ENCODE results near the gene LCLAT1.

Gene LCLAT1

DNA sequence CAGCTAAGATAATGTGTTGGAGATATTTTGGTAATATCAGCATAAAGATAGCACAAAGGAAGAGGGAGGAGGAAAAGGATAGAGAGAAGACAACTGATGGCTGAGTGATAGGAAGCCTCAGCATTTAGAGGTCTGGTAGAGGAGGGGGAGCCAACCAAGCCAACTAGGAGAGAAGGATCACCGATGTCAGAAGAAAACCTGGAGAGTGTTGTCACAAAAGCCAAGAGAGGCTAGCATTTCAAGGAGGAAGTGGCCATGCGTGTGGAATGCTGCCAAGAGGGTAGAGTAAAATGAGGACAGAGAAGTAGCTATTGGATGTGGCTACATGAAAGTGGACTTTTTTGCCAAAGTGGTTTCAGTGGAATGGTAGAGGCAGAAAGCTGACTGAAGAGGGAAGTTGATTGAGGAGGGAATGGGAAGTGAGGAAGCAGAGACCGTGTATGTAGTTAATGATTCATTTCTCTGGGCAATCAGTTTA, 34.3 kb downstream of the LCLAT1 start:
- H3K27ac ChIP-seq = no peak overlapping the region
- CTCF ChIA-PET = interaction anchor here (0.6 kb wide), 1 partner anchor 277 kb away, joined by 4 read pairs; no protein-coding TSS in a partner anchor
- DNase-seq (ENCODE audit: low spot score) = no peak
- TF ChIP-seq, protein P1, sequence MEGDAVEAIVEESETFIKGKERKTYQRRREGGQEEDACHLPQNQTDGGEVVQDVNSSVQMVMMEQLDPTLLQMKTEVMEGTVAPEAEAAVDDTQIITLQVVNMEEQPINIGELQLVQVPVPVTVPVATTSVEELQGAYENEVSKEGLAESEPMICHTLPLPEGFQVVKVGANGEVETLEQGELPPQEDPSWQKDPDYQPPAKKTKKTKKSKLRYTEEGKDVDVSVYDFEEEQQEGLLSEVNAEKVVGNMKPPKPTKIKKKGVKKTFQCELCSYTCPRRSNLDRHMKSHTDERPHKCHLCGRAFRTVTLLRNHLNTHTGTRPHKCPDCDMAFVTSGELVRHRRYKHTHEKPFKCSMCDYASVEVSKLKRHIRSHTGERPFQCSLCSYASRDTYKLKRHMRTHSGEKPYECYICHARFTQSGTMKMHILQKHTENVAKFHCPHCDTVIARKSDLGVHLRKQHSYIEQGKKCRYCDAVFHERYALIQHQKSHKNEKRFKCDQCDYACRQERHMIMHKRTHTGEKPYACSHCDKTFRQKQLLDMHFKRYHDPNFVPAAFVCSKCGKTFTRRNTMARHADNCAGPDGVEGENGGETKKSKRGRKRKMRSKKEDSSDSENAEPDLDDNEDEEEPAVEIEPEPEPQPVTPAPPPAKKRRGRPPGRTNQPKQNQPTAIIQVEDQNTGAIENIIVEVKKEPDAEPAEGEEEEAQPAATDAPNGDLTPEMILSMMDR (conservative IDR thresholded peaks at IDR 0.05; ENCODE audit: low read depth) = no peak
- POLR2A ChIA-PET (ENCODE audit: low non-redundant PET) = no interaction called here

DNA sequence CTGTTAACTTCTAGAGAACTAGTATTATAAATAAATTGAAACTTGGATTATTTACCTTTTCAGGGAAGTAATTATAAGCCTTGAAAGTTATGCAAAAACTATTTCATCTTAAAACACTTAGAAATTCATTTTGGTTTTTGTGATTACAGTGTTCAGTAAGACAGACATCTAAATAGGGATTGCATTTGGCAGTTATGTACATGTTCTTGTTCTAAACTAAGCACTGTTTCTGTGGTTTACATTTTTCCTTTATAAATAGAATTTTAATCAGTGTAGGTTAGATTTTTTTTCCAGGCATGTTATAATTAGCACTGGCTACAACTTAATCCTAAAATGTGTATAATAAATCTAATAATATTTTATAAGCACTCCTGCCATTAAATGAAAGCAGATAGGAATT, 35.0 kb downstream of the LCLAT1 start:
- TF ChIP-seq, protein P1 (conservative IDR thresholded peaks at IDR 0.05; ENCODE audit: low read depth) = no peak
- ChIA-PET CTCF (no interaction called here), POLR2A (ENCODE audit: low non-redundant PET) (no interaction called here)
- no peak overlapping the region for H3K27ac ChIP-seq
- no peak for DNase-seq (ENCODE audit: low spot score)

DNA sequence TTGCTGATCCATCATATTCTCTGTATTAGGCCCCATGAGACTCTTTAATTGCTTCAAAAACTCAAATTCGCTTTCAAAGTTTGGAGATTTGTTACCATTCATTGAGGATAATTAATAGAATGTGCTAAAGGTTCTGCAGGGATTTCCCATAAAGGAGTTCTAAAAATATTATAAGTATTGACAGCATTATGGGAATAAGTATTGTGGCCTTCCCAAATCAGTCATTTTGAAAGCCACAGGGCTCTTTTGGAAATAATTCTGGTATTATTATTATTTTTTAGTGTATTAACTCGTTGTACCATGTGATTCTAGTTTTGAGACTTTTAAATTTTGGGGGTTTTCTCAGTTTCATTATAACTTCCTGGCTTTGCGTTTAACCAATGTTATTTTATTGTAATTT, 37.1 kb downstream of the LCLAT1 start:
- TF ChIP-seq, protein P1 (conservative IDR thresholded peaks at IDR 0.05; ENCODE audit: low read depth) = no peak
- DNase-seq (ENCODE audit: low spot score) = no peak
- POLR2A ChIA-PET (ENCODE audit: low non-redundant PET) = no interaction called here
- no peak overlapping the region for H3K27ac ChIP-seq
- CTCF ChIA-PET = no interaction called here

DNA sequence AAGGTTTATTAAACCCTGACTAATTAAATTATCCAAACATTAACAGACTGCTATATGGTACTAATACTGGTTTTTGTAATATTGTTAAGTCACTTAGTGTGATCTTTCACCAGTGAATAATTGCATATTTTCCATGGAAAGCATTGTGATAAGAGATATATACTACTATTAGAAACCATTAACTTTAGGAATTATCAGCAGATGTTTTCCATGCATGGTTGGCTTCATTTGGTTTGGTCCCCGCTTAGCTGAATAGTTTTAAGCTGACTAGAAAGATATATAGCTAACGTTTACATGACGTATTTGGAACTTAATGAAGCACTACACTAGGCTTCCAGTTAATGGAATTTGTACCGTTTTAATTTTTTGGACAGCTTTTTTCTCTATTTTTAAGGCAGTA, 37.9 kb downstream of the LCLAT1 start:
- H3K27ac ChIP-seq = no peak overlapping the region
- TF ChIP-seq, protein P1 (conservative IDR thresholded peaks at IDR 0.05; ENCODE audit: low read depth) = no peak
- ChIA-PET POLR2A (ENCODE audit: low non-redundant PET) (no interaction called here), CTCF (interaction anchor here (0.5 kb wide), 1 partner anchor 67 kb away, joined by 3 read pairs; no protein-coding TSS in a partner anchor)
- no peak for DNase-seq (ENCODE audit: low spot score)

DNA sequence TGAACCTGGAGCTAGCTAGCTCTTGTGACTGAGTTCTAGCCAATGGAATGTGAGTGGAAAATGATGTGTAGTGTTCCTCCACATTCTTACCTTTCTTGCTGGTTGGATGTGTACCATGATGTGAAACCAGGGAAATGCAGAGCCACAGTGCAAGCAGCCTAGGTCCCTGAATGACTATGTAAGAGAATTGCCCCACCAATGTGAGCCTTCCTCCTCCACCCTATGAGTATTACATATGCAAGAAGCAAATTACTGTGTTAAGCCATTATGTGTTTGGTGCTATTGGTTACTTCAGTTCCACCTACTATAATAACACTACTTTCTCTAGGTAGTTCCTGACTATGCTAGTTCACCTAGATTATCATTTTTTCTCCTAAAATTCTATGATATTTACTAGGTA, 39.6 kb downstream of the LCLAT1 start:
- H3K27ac ChIP-seq = no peak overlapping the region
- POLR2A ChIA-PET (ENCODE audit: low non-redundant PET) = no interaction called here
- TF ChIP-seq, protein P1 (conservative IDR thresholded peaks at IDR 0.05; ENCODE audit: low read depth) = no peak
- no peak for DNase-seq (ENCODE audit: low spot score)
- CTCF ChIA-PET = no interaction called here

DNA sequence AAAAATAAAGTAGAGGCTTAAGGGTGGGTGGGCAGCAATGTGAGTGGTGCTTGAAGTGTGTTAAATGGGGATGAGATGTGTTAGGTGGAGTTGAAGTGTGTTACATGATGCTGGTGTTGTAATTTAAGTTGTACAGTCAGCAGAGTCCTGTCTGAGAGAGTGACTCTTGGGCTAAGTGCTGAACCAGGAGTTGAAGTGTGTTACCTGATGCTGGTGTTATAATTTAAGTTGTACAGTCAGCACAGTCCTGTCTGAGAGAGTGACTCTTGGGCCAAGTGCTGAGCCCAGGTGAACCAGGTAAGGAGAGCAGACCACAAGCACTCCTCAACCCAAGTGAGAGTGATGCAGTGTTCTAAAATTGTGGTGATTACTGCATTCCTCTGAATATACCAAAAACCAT, 40.6 kb downstream of the LCLAT1 start:
- H3K27ac ChIP-seq = no peak overlapping the region
- TF ChIP-seq, protein P1 (conservative IDR thresholded peaks at IDR 0.05; ENCODE audit: low read depth) = no peak
- CTCF ChIA-PET = no interaction called here
- no peak for DNase-seq (ENCODE audit: low spot score)
- POLR2A ChIA-PET (ENCODE audit: low non-redundant PET) = no interaction called here
